ENCODE data around the gene IL1F10.

Gene IL1F10

DNA sequence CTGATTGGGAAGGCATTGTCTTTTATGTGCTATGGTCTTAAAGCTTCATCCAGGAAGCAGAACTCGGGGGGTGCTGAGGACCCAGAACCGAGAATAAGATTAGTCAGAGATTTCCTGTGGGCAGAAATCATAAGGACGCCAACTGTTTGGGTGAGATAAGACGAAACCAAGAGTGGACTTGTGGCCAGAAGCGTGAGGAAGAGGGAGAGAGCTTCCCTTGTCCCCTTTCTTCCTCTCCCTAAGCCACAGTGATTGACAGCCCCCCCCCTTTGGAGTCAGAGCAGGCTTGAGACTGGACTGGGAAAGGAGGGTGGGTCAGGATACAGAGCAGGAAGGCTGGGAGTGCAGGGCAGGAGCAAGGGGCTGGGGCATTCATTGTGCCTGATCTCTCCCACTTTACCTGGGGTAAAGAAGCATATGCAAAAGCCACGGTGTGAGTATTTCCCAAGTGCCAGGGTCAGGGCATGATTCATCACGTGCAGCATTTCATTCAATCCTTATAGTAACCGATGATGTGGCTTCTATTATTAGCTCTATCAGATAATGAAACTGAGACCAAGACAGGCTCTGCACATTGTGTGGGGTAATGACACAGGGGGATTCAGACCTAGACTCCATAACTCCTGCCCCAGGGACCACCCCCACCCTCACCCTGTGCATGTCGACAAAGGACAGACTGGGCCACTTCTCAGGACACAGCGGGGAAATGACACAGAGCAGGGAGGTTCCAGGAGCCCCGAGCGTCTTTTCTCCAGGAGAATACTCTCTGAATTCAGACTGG is 56.6 kb downstream of the IL1F10 start:
- Histone ChIP-seq H3K27me3 (replicated peaks; ENCODE audit: control insufficient read depth, insufficient read depth, low read length) (no peaks in the 10 kb centered on the region), H3K36me3 (ENCODE audit: control insufficient read depth, insufficient read depth, low read length) (no peaks in the 10 kb centered on the region), H3K4me3 (replicated peaks; ENCODE audit: low read depth, low read length) (no peak overlapping the region)
- DNase-seq (ENCODE audit: extremely low read depth, insufficient read length), result peak; percentile 41
- TF ChIP-seq, protein P1, sequence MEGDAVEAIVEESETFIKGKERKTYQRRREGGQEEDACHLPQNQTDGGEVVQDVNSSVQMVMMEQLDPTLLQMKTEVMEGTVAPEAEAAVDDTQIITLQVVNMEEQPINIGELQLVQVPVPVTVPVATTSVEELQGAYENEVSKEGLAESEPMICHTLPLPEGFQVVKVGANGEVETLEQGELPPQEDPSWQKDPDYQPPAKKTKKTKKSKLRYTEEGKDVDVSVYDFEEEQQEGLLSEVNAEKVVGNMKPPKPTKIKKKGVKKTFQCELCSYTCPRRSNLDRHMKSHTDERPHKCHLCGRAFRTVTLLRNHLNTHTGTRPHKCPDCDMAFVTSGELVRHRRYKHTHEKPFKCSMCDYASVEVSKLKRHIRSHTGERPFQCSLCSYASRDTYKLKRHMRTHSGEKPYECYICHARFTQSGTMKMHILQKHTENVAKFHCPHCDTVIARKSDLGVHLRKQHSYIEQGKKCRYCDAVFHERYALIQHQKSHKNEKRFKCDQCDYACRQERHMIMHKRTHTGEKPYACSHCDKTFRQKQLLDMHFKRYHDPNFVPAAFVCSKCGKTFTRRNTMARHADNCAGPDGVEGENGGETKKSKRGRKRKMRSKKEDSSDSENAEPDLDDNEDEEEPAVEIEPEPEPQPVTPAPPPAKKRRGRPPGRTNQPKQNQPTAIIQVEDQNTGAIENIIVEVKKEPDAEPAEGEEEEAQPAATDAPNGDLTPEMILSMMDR (IDR thresholded peaks at IDR 0.05; ENCODE audit: insufficient read depth, low read length, poor library complexity, severe bottlenecking), result no peak
